ENCODE measurements around the gene PTPN1.
"Not testable (repeated sequence)": the region's sequence is repeated elsewhere in the genome, so short reads cannot be mapped to it uniquely, and the experiment has no call there.

The PTPN1 gene

GRCh38 chr20:50620459-50620858, 110.3 kb downstream of the PTPN1 start:
- not testable (repeated sequence) for DNase-seq

GRCh38 chr20:50621068-50621665, 111.0 kb downstream of the PTPN1 start:
- DNase-seq, result no peak

GRCh38 chr20:50624351-50625016, 114.3 kb downstream of the PTPN1 start:
- DNase-seq, result no peak

- peak; percentile 45 for DNase-seq
Measured at GRCh38 chr20:50625986-50626677, 115.9 kb downstream of the PTPN1 start.

GRCh38 chr20:50627747-50628146, 117.6 kb downstream of the PTPN1 start:
- no peak for DNase-seq

- no peak for DNase-seq
Measured at GRCh38 chr20:50628332-50628731, 118.1 kb downstream of the PTPN1 start.

- no peak for DNase-seq
Measured at GRCh38 chr20:50628853-50629669, 118.9 kb downstream of the PTPN1 start.

- no peak for DNase-seq
Measured at GRCh38 chr20:50629670-50630045, 119.5 kb downstream of the PTPN1 start.

- no peak for DNase-seq
Measured at GRCh38 chr20:50630578-50631263, 120.5 kb downstream of the PTPN1 start.

GRCh38 chr20:50632236-50632635, 122.1 kb downstream of the PTPN1 start:
- DNase-seq, result no peak

GRCh38 chr20:50632701-50633100, 122.5 kb downstream of the PTPN1 start:
- DNase-seq, result no peak

- DNase-seq, result no peak
Measured at GRCh38 chr20:50633361-50633760, 123.2 kb downstream of the PTPN1 start.

GRCh38 chr20:50634191-50634590, 124.0 kb downstream of the PTPN1 start:
- DNase-seq, result no peak
